Suprapubic skin (tissue), 4 donors: Measurements from ENCODE around the gene CASP14. TPM values are rescaled to one million over a fixed set of nuclear protein-coding genes. Genes with fewer than 3 reads are reported as not detected.

Experiments used
- DNase-seq, 2 donors: peaks; one replicate each; pipeline ENCODE4 v3.0.0-alpha.2; 2019; ENCODE audit warnings: low spot score in 2 of 2
- H3K27ac ChIP-seq: fragments of 200-600 bp; sonication (generic); one replicate; pipeline ENCODE4 v1.5.1; 2019
- H3K27me3 ChIP-seq: fragments of 200-600 bp; sonication (generic); one replicate; pipeline ENCODE4 v1.5.1; 2019
- H3K36me3 ChIP-seq: fragments of 200-600 bp; sonication (generic); one replicate; pipeline ENCODE4 v1.5.1; 2019
- H3K4me1 ChIP-seq: fragments of 200-600 bp; sonication (generic); one replicate; pipeline ENCODE4 v1.5.1; 2019
- H3K4me3 ChIP-seq: fragments of 200-600 bp; sonication (generic); one replicate; pipeline ENCODE4 v1.5.1; 2019; ENCODE audit warnings: mild to moderate bottlenecking
- H3K9me3 ChIP-seq: fragments of 200-600 bp; sonication (generic); one replicate; pipeline ENCODE4 v1.5.1; 2019
- CTCF ChIP-seq, 2 donors: fragments of 200-600 bp in 1 of 2; fragments of 450-650 bp in 1 of 2; sonication (generic) in 1 of 2; IDR thresholded peaks; one replicate each; pipeline ENCODE4 v1.5.1; 2016 to 2019; ENCODE audit warnings: antibody characterized with exemption in 2 of 2, mild to moderate bottlenecking in 1 of 2, moderate library complexity in 1 of 2
- EP300 ChIP-seq: sonication (generic); formaldehyde crosslinking; IDR thresholded peaks from one replicate; pipeline ENCODE4 v1.6.1; 2017; ENCODE audit warnings: antibody characterized with exemption
- POLR2A ChIP-seq, 2 donors: fragments of 450-650 bp; IDR thresholded peaks; one replicate each; pipeline ENCODE4 v1.6.1; 2017; ENCODE audit warnings: antibody characterized with exemption in 2 of 2, mild to moderate bottlenecking in 2 of 2, moderate library complexity in 2 of 2
- POLR2AphosphoS5 ChIP-seq, 3 donors: sonication (generic); formaldehyde crosslinking; IDR thresholded peaks; one replicate each; pipeline ENCODE4 v1.6.1; 2017; ENCODE audit warnings: antibody characterized with exemption in 3 of 3
- WGBS: methylation state at CpG from one replicate; pipeline ENCODE4 v1.1.5; 2018; 5-methylcytosine and 5-hydroxymethylcytosine counted together
- total RNA-seq, 4 donors: library from RNA; depleted of rRNA; stranded (reverse); fragments of >200 nt; gene quantifications; one replicate each; pipeline ENCODE4 v1.1.0, GENCODE V29; 2016

The CASP14 gene
- total RNA-seq, 4 donors from 2014 or later: 123 to 363 (median 254) TPM

- H3K9me3 ChIP-seq: peaks cover 4% of the 10 kb centered on the region
- DNase-seq: no peak
- H3K27ac ChIP-seq: no peak overlapping the region
- H3K27me3 ChIP-seq: no peaks in the 10 kb centered on the region
- H3K4me3 ChIP-seq: no peak overlapping the region
- peaks cover 8% of the 10 kb centered on the region for H3K36me3 ChIP-seq
- 93% methylated on average over 3 of the region's 3 CpGs for WGBS
- TF ChIP-seq POLR2A (IDR thresholded peaks at IDR 0.05): no peak
- TF ChIP-seq POLR2AphosphoS5 (IDR thresholded peaks at IDR 0.05): no peak
- no peak for TF ChIP-seq EP300
- TF ChIP-seq CTCF (IDR thresholded peaks at IDR 0.05): no peak
- peaks cover 20% of the 10 kb centered on the region for H3K4me1 ChIP-seq
Observed at GRCh38 chr19:15105044-15105443, 55.8 kb downstream of the CASP14 start.

- peaks cover 4% of the 10 kb centered on the region for H3K9me3 ChIP-seq
- peak within 1 kb of the TSS; percentile 68 for H3K4me3 ChIP-seq
- 4% methylated on average over 27 of the region's 78 CpGs for WGBS
- TF ChIP-seq POLR2AphosphoS5 (IDR thresholded peaks at IDR 0.05) (no peak), CTCF (IDR thresholded peaks at IDR 0.05) (no peak), EP300 (no peak), POLR2A (IDR thresholded peaks at IDR 0.05) (no peak)
- H3K4me1 ChIP-seq: peaks cover 20% of the 10 kb centered on the region
- no peak for DNase-seq
- no peaks in the 10 kb centered on the region for H3K27me3 ChIP-seq
- peak within 1 kb of the TSS; percentile 90 for H3K27ac ChIP-seq
- H3K36me3 ChIP-seq: peaks cover 31% of the 10 kb centered on the region
Observed at GRCh38 chr19:15107061-15108010, 58.1 kb downstream of the CASP14 start, which contains the start of gene SYDE1. Gene SYDE1 (plus strand): TSS chr19:15107401. CDS start chr19:15107434, 33 bp downstream.

Other genes with a start within 250 kb of the CASP14 start
- 1 to 10 TPM in 3 of 4 donors, under 1 TPM in 1; 0.91 to 3.7 (median 2.7) TPM for gene OR7A5, start 214.3 kb upstream of the CASP14 start, total RNA-seq
- 10 to 100 TPM in 1 of 4 donors, 1 to 10 TPM in 3; 4.4 to 11.2 (median 5.1) TPM for gene OR7C1, start 214.3 kb upstream of the CASP14 start, total RNA-seq
- not detected for gene OR7A10, start 200.6 kb upstream of the CASP14 start, total RNA-seq
- gene OR7A17, start 163.3 kb upstream of the CASP14 start, total RNA-seq: not detected
- not detected for gene OR7C2, start 108.0 kb upstream of the CASP14 start, total RNA-seq
- gene SLC1A6, start 69.6 kb upstream of the CASP14 start, total RNA-seq: 10 to 100 TPM in 1 of 4 donors, 1 to 10 TPM in 3; 2.8 to 24.5 (median 9.8) TPM
- gene OR1I1, start 32.7 kb downstream of the CASP14 start, total RNA-seq: not detected
- gene SYDE1, start 57.9 kb downstream of the CASP14 start, total RNA-seq: 10 to 100 TPM in 1 of 4 donors, 1 to 10 TPM in 3; 3.8 to 17.8 (median 6.8) TPM
- gene NOTCH3, start 151.5 kb downstream of the CASP14 start, total RNA-seq: 100 to 1,000 TPM; 205 to 253 (median 245) TPM
- 10 to 100 TPM in 3 of 4 donors, 1 to 10 TPM in 1; 8.0 to 81.6 (median 47.5) TPM for gene EPHX3, start 183.0 kb downstream of the CASP14 start, total RNA-seq